IMR-90 (cell line): ENCODE measurements around the gene ASCL1. TPM values are rescaled to one million over a fixed set of nuclear protein-coding genes. Genes with fewer than 3 reads are reported as not detected.

Source experiments
- ATAC-seq: fragments of 200-7000 bp; cut with Tn5 transposase; 2 replicates; pipeline ENCODE4 v1.9.1; 2020; ENCODE audit warnings: low read depth, mild to moderate bottlenecking, moderate library complexity
- BruUV-seq: library from RNA; stranded (reverse); fragments of 400-500 nt; replicated peaks from 2 replicates; lab custom pipeline; 2021; lab: Mats Ljungman, UMichigan
- CTCF ChIA-PET: fragments of 300-600 bp; formaldehyde crosslinking; extraction: SDS; loops from one replicate; lab custom pipeline; 2021; ENCODE audit warnings: antibody characterized with exemption; lab: Yijun Ruan, JAX
- POLR2A ChIA-PET: fragments of 300-600 bp; sonication (Branson Sonifier 250); formaldehyde crosslinking; loops from one replicate; lab custom pipeline; 2022; ENCODE audit warnings: antibody characterized with exemption; ENCODE audit not compliant: unreplicated experiment; lab: Charles Lee
- DNase-seq: peaks from one replicate; pipeline ENCODE4 v3.0.0; 2013
- H2AFZ ChIP-seq: replicated peaks from 2 replicates; pipeline ENCODE3; 2013; ENCODE audit warnings: low read length, mild to moderate bottlenecking; ENCODE audit not compliant: poor library complexity
- H2AK5ac ChIP-seq: 2 replicates; pipeline ENCODE4 v1.6.1; 2013; ENCODE audit warnings: low read depth, low read length, inconsistent platforms
- H2AK9ac ChIP-seq: replicated peaks from 2 replicates; pipeline ENCODE3; 2013; ENCODE audit warnings: mild to moderate bottlenecking, low read depth, low read length, moderate library complexity; ENCODE audit not compliant: poor library complexity
- H2BK120ac ChIP-seq: 2 replicates; pipeline ENCODE4 v1.6.1; 2013; ENCODE audit warnings: low read depth, low read length, inconsistent platforms
- H2BK15ac ChIP-seq: 3 replicates; pipeline ENCODE4 v1.6.1; 2013; ENCODE audit warnings: low read depth, low read length, inconsistent platforms
- H2BK20ac ChIP-seq: 2 replicates; pipeline ENCODE4 v1.6.1; 2013; ENCODE audit warnings: low read depth, mild to moderate bottlenecking, inconsistent platforms, low read length, moderate library complexity
- H2BK5ac ChIP-seq: 2 replicates; pipeline ENCODE4 v1.6.1; 2013; ENCODE audit warnings: mild to moderate bottlenecking, low read depth, low read length, inconsistent platforms; ENCODE audit not compliant: poor library complexity, severe bottlenecking
- H3K14ac ChIP-seq: replicated peaks from 2 replicates; pipeline ENCODE4 v1.6.1; 2013; ENCODE audit warnings: low read depth, low read length, inconsistent platforms
- H3K18ac ChIP-seq: 2 replicates; pipeline ENCODE4 v1.6.1; 2013; ENCODE audit warnings: low read depth, low read length, control low read depth
- H3K23ac ChIP-seq: 2 replicates; pipeline ENCODE4 v1.6.1; 2013; ENCODE audit warnings: low read depth, low read length, inconsistent platforms
- H3K27ac ChIP-seq: 2 replicates; pipeline ENCODE4 v1.5.1; 2013; ENCODE audit warnings: mild to moderate bottlenecking, control low read depth, low read length; ENCODE audit not compliant: insufficient read depth
- H3K27me3 ChIP-seq: 2 replicates; pipeline ENCODE4 v1.6.1; 2013; ENCODE audit warnings: low read length; ENCODE audit not compliant: control insufficient read depth, insufficient read depth
- H3K36me3 ChIP-seq: 2 replicates; pipeline ENCODE4 v1.6.1; 2013; ENCODE audit warnings: low read length, mixed read lengths; ENCODE audit not compliant: control insufficient read depth, insufficient read depth
- H3K4ac ChIP-seq: 2 replicates; pipeline ENCODE4 v1.6.1; 2013; ENCODE audit warnings: low read depth, low read length, inconsistent platforms
- H3K4me1 ChIP-seq: 2 replicates; pipeline ENCODE4 v1.6.1; 2013; ENCODE audit warnings: low read length, mixed read lengths; ENCODE audit not compliant: control insufficient read depth, insufficient read depth
- H3K4me2 ChIP-seq: 2 replicates; pipeline ENCODE4 v1.6.1; 2013; ENCODE audit warnings: low read depth, mild to moderate bottlenecking, control low read depth, low read length, moderate library complexity
- H3K4me3 ChIP-seq: 2 replicates; pipeline ENCODE4 v1.5.1; 2013; ENCODE audit warnings: low read depth, mild to moderate bottlenecking, control low read depth, low read length, moderate library complexity; ENCODE audit not compliant: insufficient read depth
- H3K56ac ChIP-seq: 2 replicates; pipeline ENCODE4 v1.6.1; 2013; ENCODE audit warnings: low read length, inconsistent platforms; ENCODE audit not compliant: insufficient read depth; ENCODE audit errors: extremely low read depth
- H3K79me1 ChIP-seq, 2 experiments: 2 replicates each; pipeline ENCODE4 v1.6.1; 2013; ENCODE audit warnings: low read length in 2 of 2, inconsistent platforms in 1 of 2, low read depth in 1 of 2
- H3K9ac ChIP-seq: 2 replicates; pipeline ENCODE4 v1.6.1; 2013; ENCODE audit warnings: low read depth, low read length, control low read depth
- H3K9me1 ChIP-seq: 2 replicates; pipeline ENCODE4 v1.6.1; 2013; ENCODE audit warnings: low read length, inconsistent platforms; ENCODE audit not compliant: insufficient read depth
- H3K9me3 ChIP-seq: 2 replicates; pipeline ENCODE4 v1.6.1; 2013; ENCODE audit warnings: low read length; ENCODE audit not compliant: control insufficient read depth, insufficient read depth
- H4K20me1 ChIP-seq: 2 replicates; pipeline ENCODE4 v1.6.1; 2013; ENCODE audit warnings: low read length, inconsistent platforms; ENCODE audit not compliant: insufficient read depth
- H4K5ac ChIP-seq: 2 replicates; pipeline ENCODE4 v1.6.1; 2013; ENCODE audit warnings: mild to moderate bottlenecking, low read depth, low read length, control low read depth
- H4K8ac ChIP-seq, 2 experiments: 2 replicates each; pipeline ENCODE4 v1.6.1; 2013; ENCODE audit warnings: low read depth in 2 of 2, low read length in 2 of 2, control low read depth in 1 of 2, inconsistent platforms in 1 of 2
- H4K91ac ChIP-seq: 2 replicates; pipeline ENCODE4 v1.6.1; 2013; ENCODE audit warnings: low read depth, low read length, inconsistent platforms; ENCODE audit not compliant: insufficient read depth
- BHLHE40 ChIP-seq: fragments of 150-350 bp; IDR thresholded peaks from 2 replicates; pipeline ENCODE4 v1.6.1; 2016; ENCODE audit warnings: mild to moderate bottlenecking, low read depth, low read length
- CEBPB ChIP-seq: IDR thresholded peaks from 2 replicates; pipeline ENCODE4 v1.6.1; 2012; ENCODE audit warnings: low read depth, low read length, improper control_type of control experiment
- CTCF ChIP-seq: conservative IDR thresholded peaks from 2 replicates; pipeline ENCODE4 v1.5.1; 2012; ENCODE audit warnings: mild to moderate bottlenecking, low read depth, low read length, improper control_type of control experiment
- ELK1 ChIP-seq: fragments of 150-350 bp; IDR thresholded peaks from 2 replicates; pipeline ENCODE4 v1.6.1; 2016; ENCODE audit warnings: low read depth, mild to moderate bottlenecking, low read length, moderate library complexity, borderline replicate concordance
- FOS ChIP-seq: fragments of 150-350 bp; IDR thresholded peaks from 2 replicates; pipeline ENCODE4 v1.6.1; 2016; ENCODE audit warnings: low read depth, low read length
- MAFK ChIP-seq: IDR thresholded peaks from 2 replicates; pipeline ENCODE4 v1.6.1; 2012; ENCODE audit warnings: low read depth, low read length, improper control_type of control experiment
- MAZ ChIP-seq: IDR thresholded peaks from 2 replicates; pipeline ENCODE4 v1.6.1; 2012; ENCODE audit warnings: low read depth, mild to moderate bottlenecking, low read length, improper control_type of control experiment, moderate library complexity, borderline replicate concordance
- MXI1 ChIP-seq: IDR thresholded peaks from 2 replicates; pipeline ENCODE4 v1.6.1; 2012; ENCODE audit warnings: low read depth, mild to moderate bottlenecking, low read length, moderate library complexity, borderline replicate concordance
- POLR2A ChIP-seq: IDR thresholded peaks from 2 replicates; pipeline ENCODE4 v1.6.1; 2012; ENCODE audit warnings: mild to moderate bottlenecking, low read depth, low read length
- RAD21 ChIP-seq: IDR thresholded peaks from 2 replicates; pipeline ENCODE4 v1.6.1; 2012; ENCODE audit warnings: low read length, improper control_type of control experiment
- RCOR1 ChIP-seq: IDR thresholded peaks from 2 replicates; pipeline ENCODE4 v1.6.1; 2012; ENCODE audit warnings: mild to moderate bottlenecking, low read length, improper control_type of control experiment; ENCODE audit not compliant: insufficient replicate concordance
- RFX5 ChIP-seq: IDR thresholded peaks from 2 replicates; pipeline ENCODE4 v1.8.0; 2012; ENCODE audit warnings: low read depth, mild to moderate bottlenecking, low read length, moderate library complexity
- SMC3 ChIP-seq: fragments of 150-350 bp; IDR thresholded peaks from 2 replicates; pipeline ENCODE4 v1.6.1; 2016; ENCODE audit warnings: low read depth, mild to moderate bottlenecking, antibody characterized with exemption, low read length, moderate library complexity
- WGBS, 2 experiments: methylation state at CpG; one replicate each; pipeline versions ENCODE4 v1.1.5 to v1.1.7; 2013; ENCODE audit warnings: missing lambda C conversion rate in 2 of 2; ENCODE audit not compliant: insufficient read length in 1 of 2; ENCODE audit errors: extremely low coverage in 2 of 2; 5-methylcytosine and 5-hydroxymethylcytosine counted together
- dilution Hi-C: fragments of 300-500 bp; cut with HindIII; formaldehyde crosslinking; loops from one replicate; pipeline ENCODE4 v1.14.3; 2018; ENCODE audit warnings: low sequenced_read_pairs; ENCODE audit not compliant: unreplicated experiment
- in situ Hi-C: fragments of 300-500 bp; cut with MboI; formaldehyde crosslinking; loops from 3 replicates; pipeline ENCODE4 v1.14.3; 2019; ENCODE audit warnings: low sequenced_read_pairs, inconsistent platforms, mixed read lengths
- intact Hi-C: fragments of 100-400 bp; cut with micrococcal nuclease; formaldehyde crosslinking; loops from 2 replicates; pipeline ENCODE4 v1.10.0; 2022
- polyA plus RNA-seq, 3 experiments: library from polyadenylated mRNA; depleted of rRNA; stranded (reverse); fragments of >200 nt; gene quantifications; 2 replicates each; pipeline ENCODE4 v1.2.3, GENCODE V29; 2012; ENCODE audit warnings: low replicate concordance in 1 of 3
- total RNA-seq: library from RNA; depleted of rRNA; stranded (reverse); fragments of >200 nt; gene quantifications from 2 replicates; pipeline ENCODE4 v1.2.3, GENCODE V29; 2012

ASCL1 gene
- total and polyA plus RNA-seq, 2 of the 4 experiments (the other 2 are of a cell fraction) = not detected

GRCh38 chr12:102950107-102950949, 7.1 kb upstream of the ASCL1 start:
- H3K36me3 ChIP-seq = no peaks in the 10 kb centered on the region
- H3K23ac ChIP-seq = no peak overlapping the region
- DNase-seq (no peak), ATAC-seq (no peak)
- H4K20me1 ChIP-seq = no peaks in the 10 kb centered on the region
- H3K18ac ChIP-seq = no peak overlapping the region
- no peak overlapping the region for H3K4ac ChIP-seq
- no peaks in the 10 kb centered on the region for H3K9me3 ChIP-seq
- no peak overlapping the region for H3K4me3 ChIP-seq
- H2BK5ac ChIP-seq = no peak overlapping the region
- H3K27ac ChIP-seq = no peak overlapping the region
- intact Hi-C loops = no loop called here
- in situ Hi-C loops = no loop called here
- ChIA-PET CTCF (interaction anchor here (1.1 kb wide), 1 partner anchor 598 kb away, joined by 3 read pairs; no protein-coding TSS in a partner anchor), POLR2A (no interaction called here)
- no peak overlapping the region for H2AFZ ChIP-seq
- BruUV-seq = no TSS peak
- H2BK15ac ChIP-seq = no peak overlapping the region
- no peak overlapping the region for H3K9ac ChIP-seq
- no peak overlapping the region for H4K91ac ChIP-seq
- H3K14ac ChIP-seq = no peak overlapping the region
- H4K5ac ChIP-seq = no peak overlapping the region
- H2BK20ac ChIP-seq = no peak overlapping the region
- no peak overlapping the region for H4K8ac ChIP-seq
- H3K79me1 ChIP-seq = no peaks in the 10 kb centered on the region
- TF ChIP-seq MAFK = no peak
- no peak for TF ChIP-seq CTCF
- TF ChIP-seq BHLHE40 = no peak
- TF ChIP-seq RAD21 = no peak
- TF ChIP-seq SMC3 = no peak
- TF ChIP-seq POLR2A = no peak
- no peak for TF ChIP-seq CEBPB
- no peak for TF ChIP-seq RFX5
- no peak for TF ChIP-seq ELK1
- no peak for TF ChIP-seq MXI1
- no peak for TF ChIP-seq RCOR1
- TF ChIP-seq FOS = no peak
- TF ChIP-seq MAZ = no peak
- H3K4me2 ChIP-seq = no peak overlapping the region
- H3K9me1 ChIP-seq = no peaks in the 10 kb centered on the region
- H3K56ac ChIP-seq = no peak overlapping the region
- no peak overlapping the region for H2BK120ac ChIP-seq
- peaks cover 17% of the 10 kb centered on the region for H3K27me3 ChIP-seq
- H3K4me1 ChIP-seq = no peaks in the 10 kb centered on the region
- no peak overlapping the region for H2AK9ac ChIP-seq
- WGBS, 2 experiments = 2% methylated on average over 19 of the region's 37 CpGs; no CpG with 5 or more reads in 1 of the 2 experiments
- dilution Hi-C loops = no loop called here
- H2AK5ac ChIP-seq = no peak overlapping the region
